Stimulated activated naive CD8-positive, alpha-beta T cell treated with anti-CD3 and anti-CD28 coated beads, Interleukin-15, amount 100 ng/mL, for 72 hours (primary cell): Measurements from ENCODE around the gene ADAMTSL2.
A peak's percentile ranks its signal among the peaks of the same experiment; 100 is the strongest.

Experiments used
- ATAC-seq: fragments of 150-1000 bp; cut with Tn5 transposase; 2 replicates; pipeline ENCODE4 v1.10.0; 2021; ENCODE audit warnings: mild to moderate bottlenecking, moderate library complexity
- DNase-seq, 2 donors: peaks; one replicate each; pipeline ENCODE4 v3.0.0; 2021 to 2022
- H3K27ac Mint-ChIP-seq, 2 donors: one replicate each; pipeline ENCODE4 v1.8.0; 2022; ENCODE audit warnings: mild to moderate bottlenecking in 2 of 2, mixed read lengths in 2 of 2, moderate library complexity in 2 of 2
- H3K27me3 Mint-ChIP-seq: one replicate; pipeline ENCODE4 v1.8.0; 2022; ENCODE audit warnings: mixed read lengths
- H3K4me1 Mint-ChIP-seq: one replicate; pipeline ENCODE4 v1.8.0; 2022; ENCODE audit warnings: mild to moderate bottlenecking, mixed read lengths
- H3K4me3 Mint-ChIP-seq, 2 donors: one replicate each; pipeline ENCODE4 v1.8.0; 2022; ENCODE audit warnings: mild to moderate bottlenecking in 2 of 2, mixed read lengths in 2 of 2, moderate library complexity in 1 of 2
- H3K9me3 Mint-ChIP-seq, 2 donors: one replicate each; pipeline ENCODE4 v1.8.0; 2022; ENCODE audit warnings: mixed read lengths in 2 of 2

ADAMTSL2 gene

GRCh38 chr9:133577737-133578112 is 43.2 kb downstream of the ADAMTSL2 start:
- peaks cover 22% of the 10 kb centered on the region for H3K4me1 Mint-ChIP-seq
- no peak overlapping the region for H3K27ac Mint-ChIP-seq
- H3K27me3 Mint-ChIP-seq, result peaks cover 75% of the 10 kb centered on the region
- ATAC-seq, result no peak
- no peaks in the 10 kb centered on the region for H3K9me3 Mint-ChIP-seq
- no peak for DNase-seq
- H3K4me3 Mint-ChIP-seq, result no peak overlapping the region

- H3K4me3 Mint-ChIP-seq, result no peak overlapping the region
- H3K9me3 Mint-ChIP-seq, result no peaks in the 10 kb centered on the region
- peaks cover 22% of the 10 kb centered on the region for H3K4me1 Mint-ChIP-seq
- peaks cover 85% of the 10 kb centered on the region for H3K27me3 Mint-ChIP-seq
- no peak for DNase-seq
- no peak overlapping the region for H3K27ac Mint-ChIP-seq
- no peak for ATAC-seq
These were observed 44.3 kb downstream of the ADAMTSL2 start for GRCh38 chr9:133578524-133579441.

GRCh38 chr9:133579601-133580418 is 45.3 kb downstream of the ADAMTSL2 start:
- Mint-ChIP-seq H3K27ac (no peak overlapping the region), H3K4me1 (peaks cover 31% of the 10 kb centered on the region), H3K27me3 (peaks cover 96% of the 10 kb centered on the region), H3K4me3 (no peak overlapping the region), H3K9me3 (no peaks in the 10 kb centered on the region)
- DNase-seq, result no peak
- peak; percentile 15 for ATAC-seq

DNA sequence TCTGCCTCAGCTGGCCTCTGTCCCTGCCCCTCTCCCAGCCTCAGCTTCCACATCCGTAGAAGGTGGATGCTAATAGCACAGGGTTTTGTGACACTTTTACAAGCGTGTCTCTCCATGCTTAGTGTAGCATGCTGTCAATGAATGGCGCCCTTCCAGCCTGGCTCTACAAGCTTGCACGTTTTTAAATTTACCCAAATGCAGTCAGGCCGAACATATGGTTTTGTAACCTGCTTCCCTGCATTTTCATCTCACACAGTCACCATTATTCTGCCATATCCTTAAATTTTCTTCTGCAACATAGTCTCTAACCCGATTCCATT is 45.9 kb downstream of the ADAMTSL2 start:
- DNase-seq (no peak), ATAC-seq (no peak)
- Mint-ChIP-seq H3K4me3 (no peak overlapping the region), H3K4me1 (peaks cover 36% of the 10 kb centered on the region), H3K9me3 (no peaks in the 10 kb centered on the region), H3K27ac (no peak overlapping the region), H3K27me3 (peaks cover 98% of the 10 kb centered on the region)

DNA sequence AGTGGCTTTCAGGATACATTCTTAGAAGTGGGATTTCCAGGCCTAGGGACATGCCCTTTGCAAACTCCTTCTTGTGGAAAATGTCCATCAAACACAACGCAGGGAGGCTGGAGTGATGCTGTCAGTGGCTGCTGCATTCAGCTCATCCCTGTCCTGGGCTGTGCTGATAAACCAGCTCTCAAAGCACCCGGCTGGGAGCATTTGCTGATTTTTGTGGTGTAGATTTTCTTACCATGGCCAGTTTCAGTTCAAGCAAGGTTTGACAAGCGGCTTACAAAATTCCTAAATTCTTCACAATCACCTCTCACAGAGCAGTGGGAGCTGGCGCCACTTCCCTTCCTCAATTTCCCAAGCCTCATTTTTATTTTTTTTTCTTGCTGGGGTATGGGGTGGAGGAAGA is 46.5 kb downstream of the ADAMTSL2 start:
- no peaks in the 10 kb centered on the region for H3K9me3 Mint-ChIP-seq
- no peak for ATAC-seq
- peaks cover 36% of the 10 kb centered on the region for H3K4me1 Mint-ChIP-seq
- no peak overlapping the region for H3K4me3 Mint-ChIP-seq
- DNase-seq, result no peak
- peaks cover 98% of the 10 kb centered on the region for H3K27me3 Mint-ChIP-seq
- no peak overlapping the region for H3K27ac Mint-ChIP-seq

GRCh38 chr9:133581513-133582343 is 47.2 kb downstream of the ADAMTSL2 start:
- H3K4me1 Mint-ChIP-seq, result peaks cover 30% of the 10 kb centered on the region
- ATAC-seq (no peak), DNase-seq (no peak)
- H3K27ac Mint-ChIP-seq, result no peak overlapping the region
- H3K4me3 Mint-ChIP-seq, result no peak overlapping the region
- peaks cover 98% of the 10 kb centered on the region for H3K27me3 Mint-ChIP-seq
- no peaks in the 10 kb centered on the region for H3K9me3 Mint-ChIP-seq

DNA sequence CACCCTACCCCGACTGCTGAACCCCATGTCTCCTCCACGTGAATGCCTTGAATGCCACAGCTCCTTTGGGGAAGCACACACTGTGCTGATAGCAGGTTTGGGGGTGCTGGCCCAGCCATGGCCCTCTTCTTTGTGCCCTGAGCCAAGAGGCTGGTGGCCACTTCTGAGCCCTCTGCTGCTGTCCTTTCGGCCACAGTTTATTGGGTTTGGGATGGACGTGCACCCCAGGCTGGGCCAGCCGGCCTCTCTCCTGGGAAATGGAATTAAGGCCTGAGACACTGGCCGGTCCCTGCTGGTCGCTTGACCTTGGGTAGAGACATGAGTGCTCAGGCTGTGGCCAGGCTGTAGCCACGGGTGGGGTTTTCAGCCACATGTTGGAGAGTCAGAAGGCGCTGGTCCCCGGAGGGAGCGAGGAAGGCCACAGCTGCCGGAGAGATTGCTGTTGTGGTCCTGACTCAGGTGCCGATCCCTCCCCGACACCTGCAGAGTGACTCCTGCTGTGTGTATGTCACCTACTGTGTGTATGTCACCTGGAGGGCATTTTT is 48.1 kb downstream of the ADAMTSL2 start:
- ATAC-seq (no peak), DNase-seq (no peak)
- Mint-ChIP-seq H3K4me3 (no peak overlapping the region), H3K27ac (no peak overlapping the region), H3K27me3 (peaks cover 94% of the 10 kb centered on the region), H3K4me1 (peaks cover 23% of the 10 kb centered on the region), H3K9me3 (no peaks in the 10 kb centered on the region)

- ATAC-seq, result no peak
These were observed 48.6 kb downstream of the ADAMTSL2 start for GRCh38 chr9:133583111-133583510.

GRCh38 chr9:133583586-133583985 is 49.1 kb downstream of the ADAMTSL2 start:
- Mint-ChIP-seq H3K27ac (no peak overlapping the region), H3K4me3 (no peak overlapping the region), H3K27me3 (peaks cover 84% of the 10 kb centered on the region)

More at GRCh38 chr9:133583111-133583510, 48.6 kb downstream of the ADAMTSL2 start:
- H3K27me3 Mint-ChIP-seq, result peaks cover 89% of the 10 kb centered on the region
- peaks cover 0 to under 1% of the 10 kb centered on the region in 2 donors for H3K9me3 Mint-ChIP-seq
- no peak overlapping the region for H3K4me3 Mint-ChIP-seq
- H3K4me1 Mint-ChIP-seq, result peaks cover 23% of the 10 kb centered on the region
- no peak overlapping the region for H3K27ac Mint-ChIP-seq
- DNase-seq, result no peak

DNA sequence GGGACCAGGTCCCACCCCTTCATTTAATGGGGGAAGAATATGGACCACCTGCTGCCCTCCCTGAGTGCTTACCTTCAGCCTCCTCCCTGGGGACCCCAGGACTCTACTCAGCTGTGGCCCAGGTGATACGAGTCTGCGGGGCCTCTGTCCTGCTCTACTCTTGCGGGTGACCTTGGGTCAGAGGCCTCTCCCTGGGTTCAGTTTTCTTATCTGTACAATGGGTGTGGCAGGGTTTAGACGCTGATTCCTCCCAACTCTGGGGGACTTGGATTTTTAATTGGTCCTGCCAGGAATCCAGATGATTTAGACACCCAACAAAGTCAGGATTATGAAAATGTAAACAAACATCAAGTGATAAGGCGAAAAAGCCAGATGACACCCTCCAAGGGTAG is 49.7 kb downstream of the ADAMTSL2 start:
- ATAC-seq (no peak), DNase-seq (no peak)
- Mint-ChIP-seq H3K27me3 (peaks cover 78% of the 10 kb centered on the region), H3K4me3 (no peak overlapping the region), H3K27ac (peak overlapping the region in 1 of 2 donors; percentile 50), H3K4me1 (peaks cover 23% of the 10 kb centered on the region), H3K9me3 (peaks cover 5 to 8% of the 10 kb centered on the region in 2 donors)

More at GRCh38 chr9:133583586-133583985, 49.1 kb downstream of the ADAMTSL2 start:
- DNase-seq, result no peak
- peaks cover 23% of the 10 kb centered on the region for H3K4me1 Mint-ChIP-seq
- H3K9me3 Mint-ChIP-seq, result peaks cover 4 to 6% of the 10 kb centered on the region in 2 donors
- no peak for ATAC-seq

- peaks cover 5 to 8% of the 10 kb centered on the region in 2 donors for H3K9me3 Mint-ChIP-seq
- H3K4me3 Mint-ChIP-seq, result no peak overlapping the region
- H3K27me3 Mint-ChIP-seq, result peaks cover 72% of the 10 kb centered on the region
- peak overlapping the region in 1 of 2 donors; percentile 50 for H3K27ac Mint-ChIP-seq
- no peak for DNase-seq
- ATAC-seq, result no peak
- peaks cover 23% of the 10 kb centered on the region for H3K4me1 Mint-ChIP-seq
These were observed 50.3 kb downstream of the ADAMTSL2 start for GRCh38 chr9:133584559-133585476.

- Mint-ChIP-seq H3K9me3 (peaks cover 5 to 8% of the 10 kb centered on the region in 2 donors), H3K4me1 (peaks cover 23% of the 10 kb centered on the region), H3K27me3 (peaks cover 63% of the 10 kb centered on the region), H3K4me3 (no peak overlapping the region), H3K27ac (no peak overlapping the region)
- no peak for DNase-seq
- no peak for ATAC-seq
These were observed 51.2 kb downstream of the ADAMTSL2 start for GRCh38 chr9:133585481-133586351.

GRCh38 chr9:133587051-133587450 is 52.5 kb downstream of the ADAMTSL2 start:
- Mint-ChIP-seq H3K9me3 (peaks cover 5 to 8% of the 10 kb centered on the region in 2 donors), H3K4me3 (no peak overlapping the region), H3K27ac (no peak overlapping the region), H3K4me1 (peaks cover 23% of the 10 kb centered on the region), H3K27me3 (peaks cover 55% of the 10 kb centered on the region)
- DNase-seq, result no peak
- ATAC-seq, result no peak
